GM19395 (cell line): ENCODE data around the gene MEIG1.
"Not testable (repeated sequence)": the region's sequence is repeated elsewhere in the genome, so short reads cannot be mapped to it uniquely, and the experiment has no call there.

Experiments used
- ATAC-seq: cut with Tn5 transposase; IDR thresholded peaks from one replicate; pipeline ENCODE4 v1.9.1; 2021; ENCODE audit warnings: mild to moderate bottlenecking, moderate library complexity; ENCODE audit not compliant: unreplicated experiment

The MEIG1 gene

GRCh38 chr10:14954001-14954770, 5.0 kb upstream of the MEIG1 start, which contains the start of gene DCLRE1C:
TSS of gene DCLRE1C (minus strand) at chr10:14954096. CDS start at chr10:14954010, 86 bp downstream.
- peak; percentile 78 for ATAC-seq

DNA sequence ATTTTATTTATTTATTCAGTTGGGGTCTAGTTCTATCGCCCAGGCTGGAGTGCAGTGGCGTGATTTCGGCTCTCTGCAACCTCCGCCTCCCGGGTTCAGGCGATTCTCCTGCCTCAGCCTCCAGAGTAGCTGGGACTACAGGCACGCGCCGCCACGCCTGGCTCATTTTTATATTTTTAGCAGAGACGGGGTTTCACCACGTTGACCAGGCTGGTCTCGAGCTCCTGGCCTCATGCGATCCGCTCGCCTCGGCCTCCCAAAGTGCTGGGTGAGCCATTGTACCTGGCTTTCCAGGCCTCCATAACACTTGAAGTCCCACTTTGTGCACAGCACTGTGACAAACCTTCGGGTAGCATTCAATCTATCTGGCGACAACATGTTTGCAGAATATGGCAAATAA, 4.3 kb upstream of the MEIG1 start:
- no peak for ATAC-seq

DNA sequence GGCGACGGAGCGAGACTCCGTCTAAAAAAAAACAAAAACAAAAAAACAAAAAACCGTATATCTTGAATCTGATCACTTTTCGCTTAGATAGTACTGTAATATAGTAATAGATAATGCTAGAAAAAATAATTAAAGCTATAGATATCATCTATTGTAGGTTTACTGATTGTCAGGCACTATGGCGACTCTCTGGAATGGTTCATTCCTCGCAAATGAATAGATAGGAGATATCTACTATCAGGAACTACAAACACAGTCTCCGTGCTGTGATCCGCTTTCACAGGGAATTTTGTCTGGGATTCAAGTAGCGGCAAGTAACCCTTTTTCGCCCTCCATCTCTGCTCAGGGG, 342 bp upstream of the MEIG1 start:
- ATAC-seq, result no peak

DNA sequence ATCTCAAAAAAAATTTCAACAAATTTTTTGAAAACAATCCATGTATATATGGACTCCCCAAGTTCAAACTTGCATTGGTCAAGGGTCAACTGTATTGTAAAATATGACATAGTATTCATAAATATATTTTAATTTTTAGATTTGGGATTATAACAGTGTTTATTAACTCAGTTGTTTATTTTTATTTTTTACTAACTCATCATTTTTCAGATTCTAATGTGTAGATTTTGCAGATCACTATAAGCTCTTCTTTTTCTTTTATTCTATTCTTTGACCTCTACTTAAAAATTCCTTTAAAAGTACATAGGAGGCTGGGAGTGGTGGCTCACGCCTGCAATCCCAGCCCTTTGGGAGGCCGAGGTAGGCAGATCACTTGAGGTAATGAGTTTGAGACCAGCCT, 8.7 kb downstream of the MEIG1 start:
- no peak for ATAC-seq

- ATAC-seq, result no peak
These were observed 12.8 kb downstream of the MEIG1 start for GRCh38 chr10:14971867-14972448.

GRCh38 chr10:14974153-14974998, 15.2 kb downstream of the MEIG1 start:
- not testable (repeated sequence) for ATAC-seq

GRCh38 chr10:14975672-14976273, 16.6 kb downstream of the MEIG1 start:
- no peak for ATAC-seq

GRCh38 chr10:14982744-14983143, 23.6 kb downstream of the MEIG1 start:
- ATAC-seq, result no peak

DNA sequence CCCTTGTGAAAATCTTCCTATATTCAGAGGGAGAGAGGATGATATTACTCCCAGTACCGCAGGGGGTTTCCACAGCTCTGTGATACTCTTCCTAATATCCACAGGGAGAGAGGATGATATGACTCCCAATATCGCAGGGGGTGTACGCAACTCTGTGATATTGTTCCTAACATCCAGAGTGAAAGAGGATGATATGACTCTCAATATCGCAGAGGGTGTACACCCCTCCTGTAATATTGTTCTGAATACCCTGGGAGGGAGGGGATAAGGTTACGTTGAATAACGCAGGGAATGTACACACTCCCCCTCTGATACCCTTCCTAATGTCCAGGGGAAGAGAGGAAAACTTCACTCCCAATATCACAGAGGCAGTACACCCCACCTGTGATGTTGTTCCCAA, 30.4 kb downstream of the MEIG1 start:
- ATAC-seq, result not testable (repeated sequence)

GRCh38 chr10:14991035-14991749, 32.0 kb downstream of the MEIG1 start:
- not testable (repeated sequence) for ATAC-seq

DNA sequence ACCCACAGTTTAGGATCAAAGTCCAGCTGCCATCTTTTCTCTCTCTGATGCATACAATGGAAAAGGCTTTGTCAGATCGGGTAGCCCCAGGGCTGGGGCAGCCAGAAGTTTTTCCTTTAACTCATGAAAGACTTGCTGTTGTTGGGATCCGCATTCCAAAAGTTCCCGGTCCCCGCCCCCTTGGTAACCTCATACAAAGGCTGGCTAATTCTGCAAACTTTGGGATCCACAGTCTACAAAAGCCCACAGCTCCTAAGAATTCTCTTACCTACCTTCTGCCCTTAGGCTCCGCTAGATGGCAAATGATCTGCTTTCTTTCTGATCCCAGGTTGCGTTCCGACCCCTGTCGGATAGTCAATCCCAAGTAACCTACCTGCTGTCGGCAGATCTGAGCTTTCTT, 33.1 kb downstream of the MEIG1 start:
- ATAC-seq, result not testable (repeated sequence)

GRCh38 chr10:14993500-14994455, 34.6 kb downstream of the MEIG1 start:
- ATAC-seq, result not testable (repeated sequence)

DNA sequence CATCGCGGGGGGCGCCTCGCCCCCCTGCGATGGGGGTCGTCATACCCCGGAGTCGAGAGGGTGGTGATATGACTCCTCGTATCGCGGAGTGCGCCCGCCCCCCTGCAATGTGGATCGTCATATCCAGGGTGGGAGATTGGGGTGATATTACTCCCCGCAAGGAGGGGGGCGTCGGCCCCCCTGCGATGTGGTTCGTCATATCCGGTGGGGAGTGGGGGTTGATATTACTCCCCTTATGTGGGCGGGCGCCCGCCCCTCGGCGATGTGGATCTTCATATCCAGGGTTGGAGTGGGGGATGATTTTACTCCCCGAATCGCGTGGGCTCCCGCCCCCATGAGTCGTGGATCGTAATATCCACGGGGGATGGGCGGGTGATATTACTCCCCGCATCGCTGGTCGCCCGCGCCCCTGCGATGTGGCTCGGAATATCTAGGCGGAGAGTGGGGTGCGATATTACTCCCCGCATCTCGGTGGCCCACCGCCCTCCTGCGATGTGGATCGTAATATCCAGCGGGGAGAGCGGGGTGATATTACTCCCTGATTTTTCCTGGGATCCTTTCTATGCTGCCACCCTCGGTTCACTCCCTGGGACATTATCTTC, 36.9 kb downstream of the MEIG1 start:
- ATAC-seq, result no peak

DNA sequence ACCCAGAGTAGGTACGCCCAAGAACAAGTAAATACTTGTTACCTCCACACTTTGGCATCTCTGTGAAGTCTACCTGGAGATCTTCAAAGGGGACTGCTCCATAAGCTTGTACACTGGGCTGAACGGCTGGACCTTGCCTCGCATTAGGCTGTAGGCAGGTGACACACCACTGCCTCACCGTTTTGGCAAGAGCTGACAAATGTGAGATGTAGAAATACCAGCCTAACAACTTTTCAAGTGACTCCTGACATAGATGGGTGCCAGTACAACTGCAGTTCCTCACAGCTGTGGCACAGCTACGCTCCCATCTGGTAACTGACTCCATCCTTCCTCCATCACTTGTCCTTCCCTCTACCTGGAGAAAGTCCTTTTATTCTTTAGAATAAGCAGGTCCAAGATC, 54.3 kb downstream of the MEIG1 start:
- not testable (repeated sequence) for ATAC-seq

DNA sequence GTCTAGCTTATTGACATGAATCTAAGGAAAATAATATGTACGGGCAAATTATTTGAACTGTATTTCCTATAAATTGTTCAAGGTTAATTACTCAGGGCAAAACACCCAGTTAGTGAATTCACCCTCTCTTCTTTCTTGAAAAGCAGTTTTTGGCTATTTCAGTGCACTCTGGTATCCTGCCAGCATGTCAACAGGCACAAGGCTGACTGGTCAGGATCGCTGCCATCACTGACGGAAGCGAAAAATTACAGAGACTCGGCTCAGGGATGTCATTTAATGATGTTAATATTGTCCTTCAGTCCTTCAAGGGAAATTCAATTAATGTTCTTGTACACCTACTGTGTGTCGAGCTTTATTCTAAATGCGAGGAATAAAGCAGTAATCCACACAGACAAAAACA, 56.3 kb downstream of the MEIG1 start:
- ATAC-seq, result no peak

DNA sequence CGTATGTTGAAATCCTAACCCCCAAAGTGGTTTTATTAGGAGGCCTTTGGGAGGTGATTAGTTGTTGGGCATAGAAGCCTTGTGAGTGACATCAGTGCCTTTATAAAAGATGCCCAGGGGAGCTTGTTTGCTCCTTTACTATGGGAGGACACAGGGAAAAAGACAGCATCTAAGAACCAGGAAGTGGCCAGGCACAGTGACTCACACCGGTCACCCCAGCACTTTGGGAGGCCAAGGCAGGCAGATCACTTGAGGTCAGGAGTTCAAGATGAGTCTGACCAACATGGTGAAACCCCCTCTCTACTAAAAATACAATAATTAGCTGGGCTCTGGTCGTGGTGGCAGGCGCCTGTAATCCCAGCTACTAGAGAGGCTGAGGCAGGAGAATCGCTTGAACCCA, 61.8 kb downstream of the MEIG1 start:
- not testable (repeated sequence) for ATAC-seq
